ENCODE results near the gene C2orf72.

Gene C2orf72

GRCh38 chr2:231008131-231008530 is 29.2 kb upstream of the C2orf72 start:
- Histone ChIP-seq H3K36me3 (no peaks in the 10 kb centered on the region), H3K27me3 (peaks cover 0 to 22% of the 10 kb centered on the region in 2 donors), H3K27ac (no peak overlapping the region), H3K4me3 (no peak overlapping the region), H3K4me1 (no peaks in the 10 kb centered on the region), H3K9me3 (no peaks in the 10 kb centered on the region)
- DNase-seq, result no peak
- TF ChIP-seq, protein P1, sequence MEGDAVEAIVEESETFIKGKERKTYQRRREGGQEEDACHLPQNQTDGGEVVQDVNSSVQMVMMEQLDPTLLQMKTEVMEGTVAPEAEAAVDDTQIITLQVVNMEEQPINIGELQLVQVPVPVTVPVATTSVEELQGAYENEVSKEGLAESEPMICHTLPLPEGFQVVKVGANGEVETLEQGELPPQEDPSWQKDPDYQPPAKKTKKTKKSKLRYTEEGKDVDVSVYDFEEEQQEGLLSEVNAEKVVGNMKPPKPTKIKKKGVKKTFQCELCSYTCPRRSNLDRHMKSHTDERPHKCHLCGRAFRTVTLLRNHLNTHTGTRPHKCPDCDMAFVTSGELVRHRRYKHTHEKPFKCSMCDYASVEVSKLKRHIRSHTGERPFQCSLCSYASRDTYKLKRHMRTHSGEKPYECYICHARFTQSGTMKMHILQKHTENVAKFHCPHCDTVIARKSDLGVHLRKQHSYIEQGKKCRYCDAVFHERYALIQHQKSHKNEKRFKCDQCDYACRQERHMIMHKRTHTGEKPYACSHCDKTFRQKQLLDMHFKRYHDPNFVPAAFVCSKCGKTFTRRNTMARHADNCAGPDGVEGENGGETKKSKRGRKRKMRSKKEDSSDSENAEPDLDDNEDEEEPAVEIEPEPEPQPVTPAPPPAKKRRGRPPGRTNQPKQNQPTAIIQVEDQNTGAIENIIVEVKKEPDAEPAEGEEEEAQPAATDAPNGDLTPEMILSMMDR (IDR thresholded peaks at IDR 0.05), result no peak
- intact Hi-C loops (cut with DNase I; ENCODE audit: low total_unique reads), result no loop called here

GRCh38 chr2:231009236-231009919 is 27.9 kb upstream of the C2orf72 start:
- Histone ChIP-seq H3K36me3 (no peaks in the 10 kb centered on the region), H3K4me1 (no peaks in the 10 kb centered on the region), H3K9me3 (no peaks in the 10 kb centered on the region), H3K4me3 (no peak overlapping the region), H3K27ac (no peak overlapping the region), H3K27me3 (peaks cover 0 to 18% of the 10 kb centered on the region in 2 donors)
- intact Hi-C loops (cut with DNase I; ENCODE audit: low total_unique reads), result no loop called here
- no peak for DNase-seq
- TF ChIP-seq, protein P1 (IDR thresholded peaks at IDR 0.05), result no peak

DNA sequence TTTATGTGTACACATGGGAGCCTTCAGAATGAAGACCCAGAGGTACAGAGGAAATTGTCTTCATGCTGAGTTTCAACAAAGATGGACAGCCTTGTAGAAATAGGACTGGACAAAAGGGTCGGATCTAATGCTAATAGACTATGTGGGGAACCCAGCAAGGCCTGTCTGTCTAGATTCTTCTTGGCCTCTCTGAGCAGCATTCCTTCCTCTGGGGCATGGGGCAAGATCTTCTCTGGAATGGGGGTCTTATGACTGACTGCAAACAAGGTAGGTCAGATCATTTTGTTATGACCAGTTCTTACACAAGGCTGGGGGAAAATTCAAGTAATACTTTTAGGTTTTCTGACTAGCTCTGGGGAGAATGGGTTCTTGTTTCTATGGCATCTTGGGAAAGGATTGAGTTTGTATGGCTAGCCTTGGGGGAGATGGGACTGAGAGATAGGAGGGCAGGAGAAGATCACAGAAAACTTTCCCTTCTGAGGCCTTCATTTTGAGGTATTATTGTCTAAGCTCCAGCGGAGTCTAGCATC is 27.1 kb upstream of the C2orf72 start:
- no peak overlapping the region for H3K27ac ChIP-seq
- TF ChIP-seq, protein P1 (IDR thresholded peaks at IDR 0.05), result no peak
- no peaks in the 10 kb centered on the region for H3K36me3 ChIP-seq
- intact Hi-C loops (cut with DNase I; ENCODE audit: low total_unique reads), result no loop called here
- peaks cover 0 to 22% of the 10 kb centered on the region in 2 donors for H3K27me3 ChIP-seq
- H3K4me3 ChIP-seq, result no peak overlapping the region
- H3K4me1 ChIP-seq, result no peaks in the 10 kb centered on the region
- no peaks in the 10 kb centered on the region for H3K9me3 ChIP-seq
- DNase-seq, result no peak

DNA sequence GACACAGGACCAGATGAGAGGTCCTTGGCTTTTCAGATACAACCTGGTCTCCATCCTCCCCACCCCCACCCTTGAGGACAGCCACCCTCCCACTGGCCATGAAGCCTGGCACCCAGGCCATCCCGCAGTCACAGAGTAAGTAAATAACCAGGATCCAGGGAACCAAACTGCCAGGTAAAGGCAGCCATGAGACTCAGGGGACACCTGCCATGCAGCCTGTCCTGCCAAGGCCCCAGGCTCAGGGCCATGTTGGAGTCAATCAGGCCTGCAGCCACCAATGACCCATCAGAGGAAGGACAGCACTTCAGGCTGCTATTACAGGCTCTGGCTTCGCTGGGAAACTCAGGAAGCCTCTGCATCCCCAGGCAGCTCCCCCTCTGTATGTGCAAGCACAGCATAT is 25.8 kb upstream of the C2orf72 start:
- Histone ChIP-seq H3K9me3 (no peaks in the 10 kb centered on the region), H3K27me3 (peaks cover 0 to 22% of the 10 kb centered on the region in 2 donors), H3K4me3 (no peak overlapping the region), H3K27ac (no peak overlapping the region), H3K36me3 (no peaks in the 10 kb centered on the region), H3K4me1 (no peaks in the 10 kb centered on the region)
- TF ChIP-seq, protein P1 (IDR thresholded peaks at IDR 0.05), result no peak
- DNase-seq, result no peak
- intact Hi-C loops (cut with DNase I; ENCODE audit: low total_unique reads), result no loop called here

DNA sequence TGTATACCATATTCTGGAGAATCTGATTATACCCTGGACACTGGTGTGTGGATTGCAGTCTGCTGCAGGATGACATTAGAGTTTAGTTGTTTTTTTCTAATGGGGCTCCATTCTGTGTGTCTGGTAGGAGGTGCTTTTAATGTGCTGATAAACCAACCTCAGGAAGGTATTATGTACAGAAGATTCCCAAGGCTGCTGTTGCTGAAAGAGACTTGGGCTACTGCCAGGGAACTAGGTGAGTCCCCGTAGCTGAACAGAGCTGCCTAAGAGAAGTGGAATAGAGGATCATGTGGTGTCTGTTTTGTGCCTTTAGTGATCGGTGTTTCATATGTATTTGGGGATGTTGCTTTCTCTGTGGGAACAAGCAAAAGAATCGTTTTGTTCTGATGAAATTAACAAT is 24.9 kb upstream of the C2orf72 start:
- no peaks in the 10 kb centered on the region for H3K4me1 ChIP-seq
- TF ChIP-seq, protein P1 (IDR thresholded peaks at IDR 0.05), result no peak
- H3K27ac ChIP-seq, result no peak overlapping the region
- no peaks in the 10 kb centered on the region for H3K9me3 ChIP-seq
- no peak for DNase-seq
- no peak overlapping the region for H3K4me3 ChIP-seq
- intact Hi-C loops (cut with DNase I; ENCODE audit: low total_unique reads), result no loop called here
- peaks cover 0 to 22% of the 10 kb centered on the region in 2 donors for H3K27me3 ChIP-seq
- no peaks in the 10 kb centered on the region for H3K36me3 ChIP-seq
